DMS153 (cell line): ENCODE results near the gene SPOPL.

Experiments used
- DNase-seq: peaks from one replicate; lab custom pipeline; 2025; lab: John Stamatoyannopoulos, UW

Gene SPOPL

GRCh38 chr2:138601458-138602165, 100.0 kb downstream of the SPOPL start:
- DNase-seq, result no peak

DNA sequence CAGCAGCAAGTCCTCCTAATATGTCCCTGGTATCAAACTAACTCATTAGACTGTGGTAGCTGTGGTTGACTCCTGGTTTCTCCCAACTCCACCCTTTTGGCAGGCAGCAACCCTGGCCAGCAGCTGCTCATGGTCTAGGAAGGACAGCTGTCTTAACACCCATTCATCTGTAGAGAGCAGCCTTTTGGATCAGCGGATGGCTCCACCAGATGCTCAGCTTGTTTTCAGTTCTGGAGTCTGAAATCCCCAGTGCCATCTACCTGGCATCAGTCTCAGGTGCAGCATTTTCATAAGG, 100.5 kb downstream of the SPOPL start:
- peak; percentile 11 for DNase-seq

DNA sequence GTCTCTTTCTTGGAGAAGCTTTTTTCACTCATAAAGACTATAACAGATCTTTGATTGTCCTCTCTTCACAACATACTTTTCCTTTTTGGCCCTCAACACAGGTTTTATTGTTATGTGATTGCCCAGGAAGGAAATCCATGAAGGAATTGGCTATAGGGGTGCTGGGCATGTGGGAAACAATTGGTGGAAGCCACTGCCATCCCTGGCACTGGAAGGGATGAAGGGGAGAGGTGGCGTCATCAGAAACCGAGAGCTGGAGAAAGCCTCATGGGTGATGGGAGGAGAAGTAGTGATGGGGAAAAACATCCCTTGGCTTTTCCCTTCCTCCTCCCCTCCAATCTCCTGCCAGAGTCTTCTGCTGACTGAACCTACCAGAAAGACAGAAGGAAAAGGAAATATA, 106.2 kb downstream of the SPOPL start:
- no peak for DNase-seq

- no peak for DNase-seq
Measured at GRCh38 chr2:138609446-138609845, 107.9 kb downstream of the SPOPL start.

GRCh38 chr2:138610201-138610953, 108.8 kb downstream of the SPOPL start:
- no peak for DNase-seq

GRCh38 chr2:138615257-138615656, 113.7 kb downstream of the SPOPL start:
- DNase-seq, result no peak

- no peak for DNase-seq
Measured at GRCh38 chr2:138617026-138617425, 115.5 kb downstream of the SPOPL start.

DNA sequence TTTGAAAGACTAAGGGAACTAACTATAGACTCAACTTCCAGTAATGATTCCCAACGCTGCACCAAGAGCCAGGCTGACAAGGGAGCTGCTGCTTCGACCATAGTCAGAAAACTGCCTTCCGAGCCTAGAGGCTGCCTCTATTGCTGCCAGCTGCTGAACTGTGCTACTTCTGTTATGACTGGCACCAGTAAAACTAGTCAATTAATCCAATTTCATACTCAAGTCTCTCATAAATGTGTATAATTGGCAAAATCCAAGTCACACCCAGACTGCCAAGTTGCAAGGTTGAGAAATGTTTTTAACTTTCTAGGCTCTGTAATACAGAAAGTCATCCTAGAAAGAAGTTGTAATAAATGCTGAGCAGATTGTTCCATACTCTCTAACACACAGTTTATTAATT, 117.4 kb downstream of the SPOPL start:
- DNase-seq, result no peak

GRCh38 chr2:138620431-138620830, 118.9 kb downstream of the SPOPL start:
- no peak for DNase-seq

GRCh38 chr2:138621139-138621538, 119.6 kb downstream of the SPOPL start:
- DNase-seq, result no peak

- DNase-seq, result no peak
Measured at GRCh38 chr2:138622613-138623012, 121.0 kb downstream of the SPOPL start.
